HCT116 (cell line): Measurements from ENCODE around the gene NEK11. TPM values are rescaled to one million over a fixed set of nuclear protein-coding genes. Genes with fewer than 3 reads are reported as not detected.

ENCODE experiments used
- ATAC-seq: fragments of 200-7000 bp; cut with Tn5 transposase; 2 replicates; pipeline ENCODE4 v1.9.1; 2020; ENCODE audit warnings: mild to moderate bottlenecking, moderate library complexity
- BruUV-seq: library from RNA; stranded (reverse); fragments of 400-500 nt; replicated peaks from 2 replicates; lab custom pipeline; 2021; lab: Mats Ljungman, UMichigan
- CTCF ChIA-PET: fragments of 300-600 bp; sonication (Branson Sonifier 250); formaldehyde crosslinking; loops from one replicate; lab custom pipeline; 2021; ENCODE audit warnings: antibody characterized with exemption; lab: Charles Lee
- POLR2A ChIA-PET: fragments of 300-600, 350-600 bp; sonication (Branson Sonifier 250); formaldehyde crosslinking; loops from one replicate; lab custom pipeline; 2021; ENCODE audit warnings: antibody characterized with exemption; lab: Charles Lee
- RAD21 ChIA-PET, 2 experiments: fragments of 300-600 bp; sonication (Branson Sonifier 250); formaldehyde crosslinking; loops; one replicate each; lab custom pipeline; 2023; ENCODE audit warnings: low total read pairs in 2 of 2; ENCODE audit not compliant: uncharacterized antibody in 2 of 2, unreplicated experiment in 2 of 2, low non-redundant PET in 1 of 2; lab: Charles Lee
- DNase-seq: peaks from one replicate; pipeline ENCODE4 v3.0.0-alpha.2; 2010; ENCODE audit warnings: low read depth, low spot score
- H2AFZ ChIP-seq: fragments of 200-600 bp; shearing (Covaris generic), sonication (generic); 2 replicates; pipeline ENCODE4 v1.6.1; 2017; ENCODE audit warnings: low read depth, mixed run types, mixed read lengths, antibody characterized with exemption, low read length; ENCODE audit not compliant: poor library complexity, severe bottlenecking
- H3K27ac ChIP-seq: 2 replicates; pipeline ENCODE4 v1.5.1; 2012; ENCODE audit warnings: low read depth, low read length
- H3K27me3 ChIP-seq: fragments of 200-600 bp; sonication (generic); 2 replicates; pipeline ENCODE4 v1.6.1; 2016; ENCODE audit warnings: mixed run types, low read length, mixed read lengths; ENCODE audit not compliant: insufficient read depth
- H3K36me3 ChIP-seq, 2 experiments: fragments of 200-500 bp in 1 of 2; fragments of 200-600 bp in 1 of 2; sonication (Bioruptor generic) in 1 of 2; sonication (generic) in 1 of 2; 2 replicates each; pipeline versions ENCODE4 v1.5.1 to v1.6.1; 2014 to 2016; ENCODE audit warnings: low read length in 2 of 2, inconsistent platforms in 1 of 2, mixed read lengths in 1 of 2, mixed run types in 1 of 2; ENCODE audit not compliant: insufficient read depth in 2 of 2, control insufficient read depth in 1 of 2
- H3K4me1 ChIP-seq, 2 experiments: fragments of 200-600 bp in 1 of 2; sonication (generic) in 1 of 2; 2 replicates each; pipeline versions ENCODE4 v1.5.1 to v1.6.1; 2012 to 2017; ENCODE audit warnings: low read length in 2 of 2, inconsistent platforms in 1 of 2, mild to moderate bottlenecking in 1 of 2, mixed read lengths in 1 of 2, mixed run types in 1 of 2, moderate library complexity in 1 of 2; ENCODE audit not compliant: insufficient read depth in 2 of 2, control insufficient read depth in 1 of 2
- H3K4me2 ChIP-seq: fragments of 200-600 bp; sonication (generic); 2 replicates; pipeline ENCODE4 v1.6.1; 2017; ENCODE audit warnings: mixed run types, low read length, mixed read lengths
- H3K4me3 ChIP-seq, 2 experiments: fragments of 200-600 bp in 1 of 2; sonication (generic) in 1 of 2; replicated peaks in 1 of 2; 2 replicates each; pipeline ENCODE4 v1.5.1; 2011 to 2016; ENCODE audit warnings: low read length in 2 of 2, control low read depth in 1 of 2, low read depth in 1 of 2, mild to moderate bottlenecking in 1 of 2, mixed read lengths in 1 of 2, mixed run types in 1 of 2
- H3K79me2 ChIP-seq: fragments of 200-600 bp; sonication (generic); 2 replicates; pipeline ENCODE4 v1.6.1; 2017; ENCODE audit warnings: mild to moderate bottlenecking, mixed run types, low read length, moderate library complexity, mixed read lengths; ENCODE audit not compliant: insufficient read depth
- H3K9ac ChIP-seq: fragments of 200-600 bp; sonication (generic); 2 replicates; pipeline ENCODE4 v1.6.1; 2016; ENCODE audit warnings: low read length, mixed read lengths
- H3K9me2 ChIP-seq: fragments of 200-600 bp; sonication (generic), shearing (Covaris generic); 2 replicates; pipeline ENCODE4 v1.6.1; 2017; ENCODE audit warnings: mixed run types, mild to moderate bottlenecking, moderate library complexity; ENCODE audit not compliant: insufficient read depth
- H3K9me3 ChIP-seq, 2 experiments: fragments of 200-500 bp in 1 of 2; fragments of 200-600 bp in 1 of 2; sonication (Bioruptor generic) in 1 of 2; sonication (generic) in 1 of 2; 2 replicates each; pipeline ENCODE4 v1.6.1; 2014 to 2017; ENCODE audit warnings: low read length in 2 of 2, mixed read lengths in 2 of 2, inconsistent platforms in 1 of 2, low read depth in 1 of 2, mild to moderate bottlenecking in 1 of 2, mixed run types in 1 of 2, moderate library complexity in 1 of 2; ENCODE audit not compliant: control insufficient read depth in 1 of 2, insufficient read depth in 1 of 2
- H4K20me1 ChIP-seq: fragments of 200-600 bp; sonication (generic), shearing (Covaris generic); 2 replicates; pipeline ENCODE4 v1.6.1; 2017; ENCODE audit warnings: mixed run types, mild to moderate bottlenecking, moderate library complexity; ENCODE audit not compliant: insufficient read depth
- CBX3 ChIP-seq: IDR thresholded peaks from 2 replicates; pipeline ENCODE4 v1.6.1; 2012; ENCODE audit warnings: low read depth
- CEBPB ChIP-seq: IDR thresholded peaks from 2 replicates; pipeline ENCODE4 v1.6.1; 2012; ENCODE audit warnings: low read depth
- EGR1 ChIP-seq: IDR thresholded peaks from 2 replicates; pipeline ENCODE4 v1.6.1; 2012; ENCODE audit warnings: low read depth
- ELF1 ChIP-seq: IDR thresholded peaks from 2 replicates; pipeline ENCODE4 v1.6.1; 2012; ENCODE audit warnings: low read depth, borderline replicate concordance
- POLR2A ChIP-seq: IDR thresholded peaks from 2 replicates; pipeline ENCODE4 v1.7.0; 2011; ENCODE audit warnings: borderline replicate concordance; ENCODE audit not compliant: insufficient read depth, insufficient read length; ENCODE audit errors: extremely low read depth
- POLR2AphosphoS5 ChIP-seq: IDR thresholded peaks from 2 replicates; pipeline ENCODE4 v1.6.1; 2011; ENCODE audit warnings: mild to moderate bottlenecking, low read depth, low read length, moderate library complexity
- RAD21 ChIP-seq: IDR thresholded peaks from 2 replicates; pipeline ENCODE4 v1.6.1; 2012; ENCODE audit warnings: low read depth, mild to moderate bottlenecking
- SP1 ChIP-seq: IDR thresholded peaks from 2 replicates; pipeline ENCODE4 v1.6.1; 2012; ENCODE audit warnings: low read depth
- YY1 ChIP-seq: IDR thresholded peaks from 2 replicates; pipeline ENCODE4 v1.6.1; 2011; ENCODE audit warnings: low read length, low read depth, moderate library complexity, mild to moderate bottlenecking; ENCODE audit not compliant: insufficient replicate concordance; ENCODE audit errors: extremely low read depth
- ZFX ChIP-seq: fragments of 450-650 bp; IDR thresholded peaks from 2 replicates; pipeline ENCODE4 v1.6.1; 2017
- intact Hi-C: fragments of 100-400 bp; cut with micrococcal nuclease; formaldehyde crosslinking; loops from 2 replicates; pipeline ENCODE4 v1.10.0; 2022
- total RNA-seq: library from RNA; stranded (reverse); gene quantifications from one replicate; pipeline ENCODE4 v1.2.1, GENCODE V29; 2021; ENCODE audit not compliant: unreplicated experiment
- TF ChIP-seq, protein P1 (sequence below): IDR thresholded peaks from 2 replicates; pipeline ENCODE4 v1.6.1; 2012
- TF ChIP-seq, protein P2 (sequence below), 3 experiments: fragments of 200-600 bp in 1 of 3; sonication (generic) in 1 of 3; IDR thresholded peaks in 2 of 3; conservative IDR thresholded peaks in 1 of 3; 2 replicates each; pipeline ENCODE4 v1.5.1; 2012 to 2017; ENCODE audit warnings: low read depth in 2 of 3, low read length in 2 of 3, antibody characterized with exemption in 1 of 3, borderline replicate concordance in 1 of 3, control low read depth in 1 of 3, mild to moderate bottlenecking in 1 of 3, mixed read lengths in 1 of 3, mixed run types in 1 of 3, moderate library complexity in 1 of 3; ENCODE audit not compliant: insufficient read depth in 1 of 3
- TF ChIP-seq, protein P3 (sequence below): IDR thresholded peaks from 2 replicates; pipeline ENCODE4 v1.6.1; 2012

The NEK11 gene
- total RNA-seq, 1 experiment from 2014 or later, result 3.1 TPM

DNA sequence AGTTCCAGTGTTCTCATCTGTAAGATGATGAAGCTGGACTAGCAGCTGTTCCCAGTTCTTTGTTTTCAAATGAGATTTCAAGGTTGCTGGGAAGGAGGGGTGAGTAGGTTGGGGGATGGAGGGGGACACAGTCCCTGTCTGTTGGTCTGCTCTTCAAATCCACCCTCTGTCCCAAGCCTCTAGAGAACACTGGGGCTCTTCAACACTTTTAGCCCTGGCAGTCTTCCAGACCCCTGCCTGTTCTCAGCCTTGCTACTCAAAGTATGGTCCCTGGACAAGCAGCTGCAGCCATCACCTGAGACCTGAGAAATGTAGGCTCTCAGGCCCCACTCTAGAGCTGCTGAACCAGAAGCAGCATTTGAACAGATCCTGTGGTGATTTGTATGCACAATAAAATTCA lies 41.3 kb downstream of the NEK11 start:
- BruUV-seq, result no TSS peak
- Histone ChIP-seq H3K9ac (no peak overlapping the region), H3K4me1 (no peaks in the 10 kb centered on the region), H3K4me3 (no peak overlapping the region), H3K36me3 (no peaks in the 10 kb centered on the region), H3K27ac (no peak overlapping the region), H3K9me3 (no peaks in the 10 kb centered on the region), H3K4me2 (no peak overlapping the region), H3K79me2 (no peaks in the 10 kb centered on the region), H3K27me3 (no peaks in the 10 kb centered on the region), H4K20me1 (no peaks in the 10 kb centered on the region), H3K9me2 (no peaks in the 10 kb centered on the region), H2AFZ (no peak overlapping the region)
- DNase-seq (no peak), ATAC-seq (no peak)
- intact Hi-C loops, result no loop called here
- ChIA-PET CTCF (no interaction called here), POLR2A (no interaction called here), RAD21 (no interaction called here)
- TF ChIP-seq, protein P1, sequence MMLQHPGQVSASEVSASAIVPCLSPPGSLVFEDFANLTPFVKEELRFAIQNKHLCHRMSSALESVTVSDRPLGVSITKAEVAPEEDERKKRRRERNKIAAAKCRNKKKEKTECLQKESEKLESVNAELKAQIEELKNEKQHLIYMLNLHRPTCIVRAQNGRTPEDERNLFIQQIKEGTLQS, result no peak
- TF ChIP-seq, protein P2, sequence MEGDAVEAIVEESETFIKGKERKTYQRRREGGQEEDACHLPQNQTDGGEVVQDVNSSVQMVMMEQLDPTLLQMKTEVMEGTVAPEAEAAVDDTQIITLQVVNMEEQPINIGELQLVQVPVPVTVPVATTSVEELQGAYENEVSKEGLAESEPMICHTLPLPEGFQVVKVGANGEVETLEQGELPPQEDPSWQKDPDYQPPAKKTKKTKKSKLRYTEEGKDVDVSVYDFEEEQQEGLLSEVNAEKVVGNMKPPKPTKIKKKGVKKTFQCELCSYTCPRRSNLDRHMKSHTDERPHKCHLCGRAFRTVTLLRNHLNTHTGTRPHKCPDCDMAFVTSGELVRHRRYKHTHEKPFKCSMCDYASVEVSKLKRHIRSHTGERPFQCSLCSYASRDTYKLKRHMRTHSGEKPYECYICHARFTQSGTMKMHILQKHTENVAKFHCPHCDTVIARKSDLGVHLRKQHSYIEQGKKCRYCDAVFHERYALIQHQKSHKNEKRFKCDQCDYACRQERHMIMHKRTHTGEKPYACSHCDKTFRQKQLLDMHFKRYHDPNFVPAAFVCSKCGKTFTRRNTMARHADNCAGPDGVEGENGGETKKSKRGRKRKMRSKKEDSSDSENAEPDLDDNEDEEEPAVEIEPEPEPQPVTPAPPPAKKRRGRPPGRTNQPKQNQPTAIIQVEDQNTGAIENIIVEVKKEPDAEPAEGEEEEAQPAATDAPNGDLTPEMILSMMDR (IDR thresholded peaks at IDR 0.05 in 2 of 3, conservative IDR thresholded peaks at IDR 0.05 in 1 of 3; ENCODE audit: borderline replicate concordance in 1 of 3, insufficient read depth in 1 of 3, low read depth in 2 of 3, low read length in 2 of 3), result no peak
- TF ChIP-seq YY1, result no peak
- TF ChIP-seq ZFX, result no peak
- TF ChIP-seq, protein P3, sequence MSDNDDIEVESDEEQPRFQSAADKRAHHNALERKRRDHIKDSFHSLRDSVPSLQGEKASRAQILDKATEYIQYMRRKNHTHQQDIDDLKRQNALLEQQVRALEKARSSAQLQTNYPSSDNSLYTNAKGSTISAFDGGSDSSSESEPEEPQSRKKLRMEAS, result no peak
- TF ChIP-seq POLR2A, result no peak
- TF ChIP-seq ELF1, result no peak
- TF ChIP-seq RAD21, result no peak
- no peak for TF ChIP-seq SP1
- no peak for TF ChIP-seq POLR2AphosphoS5
- no peak for TF ChIP-seq CEBPB
- no peak for TF ChIP-seq CBX3
- TF ChIP-seq EGR1, result no peak
